Measurements from ENCODE around the gene SLC9A9. TPM values are rescaled to one million over a fixed set of nuclear protein-coding genes. Genes with fewer than 3 reads are reported as not detected.

The SLC9A9 gene
- polyA plus RNA-seq, 1 donor from 2014 or later = 0.54 TPM

DNA sequence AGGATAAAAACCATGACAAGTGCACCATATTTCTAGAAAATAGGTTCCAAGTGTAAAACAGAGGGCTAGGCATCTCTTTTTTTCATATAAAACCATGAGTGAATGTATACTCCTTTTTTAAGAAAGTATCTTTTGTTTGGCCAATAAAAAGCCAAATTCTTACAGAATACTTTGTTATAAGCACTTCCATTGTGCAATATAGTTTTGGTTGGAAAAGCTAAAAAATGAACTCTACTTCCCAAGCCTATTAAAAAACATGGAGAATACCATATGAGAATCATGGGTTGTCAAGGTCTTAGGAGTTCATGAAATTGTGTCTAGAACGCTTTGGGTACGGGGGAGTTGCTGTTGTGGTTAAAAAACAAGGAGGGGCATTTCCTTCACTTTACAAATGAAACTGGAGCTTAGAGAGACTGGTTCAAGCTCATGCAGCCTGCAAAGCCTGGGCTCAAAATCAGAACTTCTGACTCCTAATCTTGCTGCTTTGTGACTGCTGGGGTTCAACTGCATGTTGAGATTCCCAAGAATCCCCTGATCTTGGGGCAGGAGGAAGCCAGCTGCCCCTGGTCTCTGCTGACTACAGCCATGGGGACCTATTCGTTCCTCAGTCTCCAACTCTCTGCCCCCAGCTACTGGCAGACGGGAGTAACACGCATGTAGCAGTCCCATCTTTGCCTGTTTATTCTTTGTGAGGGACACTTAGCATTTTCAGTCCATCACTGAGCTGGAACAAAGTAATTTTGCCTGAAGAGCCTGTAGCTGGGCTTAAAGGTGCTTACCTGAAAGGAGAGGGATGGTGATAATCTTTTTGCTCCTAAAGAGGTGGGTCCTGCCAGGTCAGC lies 499.6 kb downstream of the SLC9A9 start:
- H3K4me2 ChIP-seq (ENCODE audit: low read length) = no peak overlapping the region
- no peaks in the 10 kb centered on the region for H3F3A ChIP-seq (ENCODE audit: insufficient read depth, low read length, poor library complexity, severe bottlenecking)
- H3K9me3 ChIP-seq (ENCODE audit: low read length) = no peaks in the 10 kb centered on the region
- no peaks in the 10 kb centered on the region for H3K9me2 ChIP-seq (ENCODE audit: insufficient read depth, low read length)
- TF ChIP-seq MXI1 (conservative IDR thresholded peaks at IDR 0.05; ENCODE audit: poor library complexity, severe bottlenecking) = no peak
- no peak for TF ChIP-seq RAD21 (conservative IDR thresholded peaks at IDR 0.05)
- no peak for TF ChIP-seq EP300 (conservative IDR thresholded peaks at IDR 0.05; ENCODE audit: poor library complexity, severe bottlenecking)
- no peak for TF ChIP-seq TAF1 (IDR thresholded peaks at IDR 0.05; ENCODE audit: low read depth)
- TF ChIP-seq, protein P1, sequence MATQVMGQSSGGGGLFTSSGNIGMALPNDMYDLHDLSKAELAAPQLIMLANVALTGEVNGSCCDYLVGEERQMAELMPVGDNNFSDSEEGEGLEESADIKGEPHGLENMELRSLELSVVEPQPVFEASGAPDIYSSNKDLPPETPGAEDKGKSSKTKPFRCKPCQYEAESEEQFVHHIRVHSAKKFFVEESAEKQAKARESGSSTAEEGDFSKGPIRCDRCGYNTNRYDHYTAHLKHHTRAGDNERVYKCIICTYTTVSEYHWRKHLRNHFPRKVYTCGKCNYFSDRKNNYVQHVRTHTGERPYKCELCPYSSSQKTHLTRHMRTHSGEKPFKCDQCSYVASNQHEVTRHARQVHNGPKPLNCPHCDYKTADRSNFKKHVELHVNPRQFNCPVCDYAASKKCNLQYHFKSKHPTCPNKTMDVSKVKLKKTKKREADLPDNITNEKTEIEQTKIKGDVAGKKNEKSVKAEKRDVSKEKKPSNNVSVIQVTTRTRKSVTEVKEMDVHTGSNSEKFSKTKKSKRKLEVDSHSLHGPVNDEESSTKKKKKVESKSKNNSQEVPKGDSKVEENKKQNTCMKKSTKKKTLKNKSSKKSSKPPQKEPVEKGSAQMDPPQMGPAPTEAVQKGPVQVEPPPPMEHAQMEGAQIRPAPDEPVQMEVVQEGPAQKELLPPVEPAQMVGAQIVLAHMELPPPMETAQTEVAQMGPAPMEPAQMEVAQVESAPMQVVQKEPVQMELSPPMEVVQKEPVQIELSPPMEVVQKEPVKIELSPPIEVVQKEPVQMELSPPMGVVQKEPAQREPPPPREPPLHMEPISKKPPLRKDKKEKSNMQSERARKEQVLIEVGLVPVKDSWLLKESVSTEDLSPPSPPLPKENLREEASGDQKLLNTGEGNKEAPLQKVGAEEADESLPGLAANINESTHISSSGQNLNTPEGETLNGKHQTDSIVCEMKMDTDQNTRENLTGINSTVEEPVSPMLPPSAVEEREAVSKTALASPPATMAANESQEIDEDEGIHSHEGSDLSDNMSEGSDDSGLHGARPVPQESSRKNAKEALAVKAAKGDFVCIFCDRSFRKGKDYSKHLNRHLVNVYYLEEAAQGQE (IDR thresholded peaks at IDR 0.05; ENCODE audit: borderline replicate concordance) = no peak
- no peak for TF ChIP-seq POLR2AphosphoS5 (IDR thresholded peaks at IDR 0.05)
- no peak for TF ChIP-seq SMC3 (conservative IDR thresholded peaks at IDR 0.05; ENCODE audit: poor library complexity)
- TF ChIP-seq, protein P2, sequence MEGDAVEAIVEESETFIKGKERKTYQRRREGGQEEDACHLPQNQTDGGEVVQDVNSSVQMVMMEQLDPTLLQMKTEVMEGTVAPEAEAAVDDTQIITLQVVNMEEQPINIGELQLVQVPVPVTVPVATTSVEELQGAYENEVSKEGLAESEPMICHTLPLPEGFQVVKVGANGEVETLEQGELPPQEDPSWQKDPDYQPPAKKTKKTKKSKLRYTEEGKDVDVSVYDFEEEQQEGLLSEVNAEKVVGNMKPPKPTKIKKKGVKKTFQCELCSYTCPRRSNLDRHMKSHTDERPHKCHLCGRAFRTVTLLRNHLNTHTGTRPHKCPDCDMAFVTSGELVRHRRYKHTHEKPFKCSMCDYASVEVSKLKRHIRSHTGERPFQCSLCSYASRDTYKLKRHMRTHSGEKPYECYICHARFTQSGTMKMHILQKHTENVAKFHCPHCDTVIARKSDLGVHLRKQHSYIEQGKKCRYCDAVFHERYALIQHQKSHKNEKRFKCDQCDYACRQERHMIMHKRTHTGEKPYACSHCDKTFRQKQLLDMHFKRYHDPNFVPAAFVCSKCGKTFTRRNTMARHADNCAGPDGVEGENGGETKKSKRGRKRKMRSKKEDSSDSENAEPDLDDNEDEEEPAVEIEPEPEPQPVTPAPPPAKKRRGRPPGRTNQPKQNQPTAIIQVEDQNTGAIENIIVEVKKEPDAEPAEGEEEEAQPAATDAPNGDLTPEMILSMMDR (IDR thresholded peaks at IDR 0.05; ENCODE audit: poor library complexity, severe bottlenecking) = no peak
- TF ChIP-seq EZH2 (IDR thresholded peaks at IDR 0.05; ENCODE audit: borderline replicate concordance, insufficient read depth, low read length, poor library complexity, severe bottlenecking) = no peak
- H3K36me3 ChIP-seq (ENCODE audit: insufficient read depth, low read length) = no peaks in the 10 kb centered on the region
- no peak overlapping the region for H3K27ac ChIP-seq (ENCODE audit: low read length)
- no peaks in the 10 kb centered on the region for H3K27me3 ChIP-seq (ENCODE audit: insufficient read depth, low read depth, low read length)
- no peak overlapping the region for H3K4me3 ChIP-seq (ENCODE audit: low read length)
- no peaks in the 10 kb centered on the region for H3K79me2 ChIP-seq (replicated peaks; ENCODE audit: insufficient read depth, low read length)
- no peaks in the 10 kb centered on the region for H4K20me1 ChIP-seq (ENCODE audit: insufficient read depth)
- no peak overlapping the region for H2AFZ ChIP-seq (ENCODE audit: low read depth, low read length)
- no peak overlapping the region for H3K9ac ChIP-seq (ENCODE audit: low read length)

DNA sequence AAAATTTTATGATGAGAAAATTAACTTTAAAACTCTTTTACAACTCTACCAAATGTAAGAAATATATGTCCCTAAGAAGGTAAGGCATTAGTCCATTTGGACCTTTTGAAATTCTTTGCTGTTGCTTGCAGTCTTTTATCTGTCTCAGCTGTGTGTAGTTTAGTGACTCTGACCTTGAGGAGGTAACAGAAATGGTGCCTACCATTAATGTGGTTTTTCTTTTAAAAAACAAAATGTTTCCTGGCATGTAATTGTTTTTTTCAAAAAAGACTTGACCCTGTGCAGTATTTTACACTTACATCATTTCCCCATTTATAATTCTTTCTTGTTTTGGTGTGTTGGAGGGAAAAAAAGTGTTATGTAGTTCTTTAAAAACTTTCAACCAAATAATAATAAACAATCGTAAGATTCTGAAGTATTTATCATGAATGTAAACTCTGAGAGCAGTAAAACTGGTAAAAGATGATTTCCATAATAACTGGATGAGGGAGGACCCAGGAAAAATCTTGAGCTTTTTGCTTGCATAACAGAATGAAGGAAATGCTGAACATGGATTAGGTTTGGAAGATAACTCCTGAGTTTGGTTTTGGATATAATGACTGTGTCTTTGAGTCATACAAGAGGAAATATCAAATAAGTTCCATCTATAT lies 503.6 kb downstream of the SLC9A9 start:
- Histone ChIP-seq H2AFZ (ENCODE audit: low read depth, low read length) (no peak overlapping the region), H3K9ac (ENCODE audit: low read length) (no peak overlapping the region), H3K36me3 (ENCODE audit: insufficient read depth, low read length) (no peaks in the 10 kb centered on the region), H3K4me3 (ENCODE audit: low read length) (no peak overlapping the region), H3K9me3 (ENCODE audit: low read length) (no peaks in the 10 kb centered on the region), H4K20me1 (ENCODE audit: insufficient read depth) (no peaks in the 10 kb centered on the region), H3K27ac (ENCODE audit: low read length) (no peak overlapping the region), H3K27me3 (ENCODE audit: insufficient read depth, low read depth, low read length) (no peaks in the 10 kb centered on the region), H3K79me2 (replicated peaks; ENCODE audit: insufficient read depth, low read length) (no peaks in the 10 kb centered on the region), H3K9me2 (ENCODE audit: insufficient read depth, low read length) (no peaks in the 10 kb centered on the region), H3K4me2 (ENCODE audit: low read length) (no peak overlapping the region), H3F3A (ENCODE audit: insufficient read depth, low read length, poor library complexity, severe bottlenecking) (no peaks in the 10 kb centered on the region)
- no peak for TF ChIP-seq SMC3 (conservative IDR thresholded peaks at IDR 0.05; ENCODE audit: poor library complexity)
- TF ChIP-seq MXI1 (conservative IDR thresholded peaks at IDR 0.05; ENCODE audit: poor library complexity, severe bottlenecking) = no peak
- no peak for TF ChIP-seq EZH2 (IDR thresholded peaks at IDR 0.05; ENCODE audit: borderline replicate concordance, insufficient read depth, low read length, poor library complexity, severe bottlenecking)
- TF ChIP-seq EP300 (conservative IDR thresholded peaks at IDR 0.05; ENCODE audit: poor library complexity, severe bottlenecking) = no peak
- TF ChIP-seq POLR2AphosphoS5 (IDR thresholded peaks at IDR 0.05) = no peak
